AG04450 (cell line): ENCODE measurements around the gene TMEM238L. TPM values are rescaled to one million over a fixed set of nuclear protein-coding genes. Genes with fewer than 3 reads are reported as not detected.

Experiments used
- CTCF ChIA-PET: fragments of 300-600, 350-600 bp; formaldehyde crosslinking; extraction: SDS; loops from one replicate; lab custom pipeline; 2022; ENCODE audit warnings: antibody characterized with exemption, inconsistent platforms; lab: Charles Lee
- POLR2A ChIA-PET: fragments of 350-600 bp; formaldehyde crosslinking; extraction: SDS; loops from one replicate; lab custom pipeline; 2021; ENCODE audit warnings: antibody characterized with exemption, inconsistent platforms; lab: Yijun Ruan, JAX
- DNase-seq: peaks from one replicate; pipeline ENCODE4 v3.0.0-alpha.2; 2011; ENCODE audit warnings: low read depth, low spot score
- H3K27ac ChIP-seq: one replicate; pipeline ENCODE4 v1.5.1; 2012; ENCODE audit warnings: low read depth, low read length, control low read depth
- H3K27me3 ChIP-seq: one replicate; pipeline ENCODE4 v1.6.0; 2012; ENCODE audit warnings: low read length; ENCODE audit not compliant: control insufficient read depth, insufficient read depth
- H3K4me3 ChIP-seq: 2 replicates; pipeline ENCODE4 v1.5.1; 2011; ENCODE audit warnings: mild to moderate bottlenecking, low read depth, low read length, control low read depth
- H3K9me3 ChIP-seq: 2 replicates; pipeline ENCODE4 v1.5.1; 2012; ENCODE audit warnings: low read length; ENCODE audit not compliant: control insufficient read depth, insufficient read depth
- polyA plus RNA-seq: library from polyadenylated mRNA; depleted of rRNA; stranded (reverse); fragments of >200 nt; gene quantifications from 2 replicates; pipeline ENCODE4 v1.2.3, GENCODE V29; 2011
- TF ChIP-seq, protein P1 (sequence below): IDR thresholded peaks from 2 replicates; pipeline ENCODE4 v1.5.1; 2011; ENCODE audit warnings: low read depth, low read length, control low read depth, inconsistent platforms

TMEM238L gene
- polyA plus RNA-seq, 1 experiment = not detected

DNA sequence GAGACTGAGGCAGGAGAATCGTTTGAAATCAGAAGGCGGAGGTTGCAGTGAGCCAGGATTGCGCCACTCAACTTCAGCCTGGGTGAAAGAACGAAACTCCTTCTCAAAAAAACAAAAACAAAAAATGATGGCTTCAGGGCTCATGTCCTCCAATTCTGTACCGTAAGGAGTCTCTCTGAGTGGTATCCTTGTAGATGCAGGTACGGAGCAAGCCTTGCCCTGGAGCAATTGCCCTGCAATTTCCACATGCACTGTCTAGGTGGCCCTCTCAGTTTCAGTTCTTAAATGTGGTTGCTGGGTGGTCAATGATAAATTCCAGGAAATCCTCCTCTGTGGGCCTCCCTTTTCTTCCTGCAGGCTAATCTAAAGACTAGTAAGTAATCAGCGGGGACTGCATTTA lies 10.6 kb downstream of the TMEM238L start:
- H3K27me3 ChIP-seq = no peaks in the 10 kb centered on the region
- H3K27ac ChIP-seq = no peak overlapping the region
- DNase-seq = no peak
- no peak overlapping the region for H3K4me3 ChIP-seq
- no peaks in the 10 kb centered on the region; the same call in 1 of the 2 replicates for H3K9me3 ChIP-seq
- ChIA-PET POLR2A (no interaction called here), CTCF (interaction anchor here (1.3 kb wide), 1 partner anchor 20 kb away, joined by 4 read pairs; no protein-coding TSS in a partner anchor)
- TF ChIP-seq, protein P1, sequence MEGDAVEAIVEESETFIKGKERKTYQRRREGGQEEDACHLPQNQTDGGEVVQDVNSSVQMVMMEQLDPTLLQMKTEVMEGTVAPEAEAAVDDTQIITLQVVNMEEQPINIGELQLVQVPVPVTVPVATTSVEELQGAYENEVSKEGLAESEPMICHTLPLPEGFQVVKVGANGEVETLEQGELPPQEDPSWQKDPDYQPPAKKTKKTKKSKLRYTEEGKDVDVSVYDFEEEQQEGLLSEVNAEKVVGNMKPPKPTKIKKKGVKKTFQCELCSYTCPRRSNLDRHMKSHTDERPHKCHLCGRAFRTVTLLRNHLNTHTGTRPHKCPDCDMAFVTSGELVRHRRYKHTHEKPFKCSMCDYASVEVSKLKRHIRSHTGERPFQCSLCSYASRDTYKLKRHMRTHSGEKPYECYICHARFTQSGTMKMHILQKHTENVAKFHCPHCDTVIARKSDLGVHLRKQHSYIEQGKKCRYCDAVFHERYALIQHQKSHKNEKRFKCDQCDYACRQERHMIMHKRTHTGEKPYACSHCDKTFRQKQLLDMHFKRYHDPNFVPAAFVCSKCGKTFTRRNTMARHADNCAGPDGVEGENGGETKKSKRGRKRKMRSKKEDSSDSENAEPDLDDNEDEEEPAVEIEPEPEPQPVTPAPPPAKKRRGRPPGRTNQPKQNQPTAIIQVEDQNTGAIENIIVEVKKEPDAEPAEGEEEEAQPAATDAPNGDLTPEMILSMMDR = no peak

DNA sequence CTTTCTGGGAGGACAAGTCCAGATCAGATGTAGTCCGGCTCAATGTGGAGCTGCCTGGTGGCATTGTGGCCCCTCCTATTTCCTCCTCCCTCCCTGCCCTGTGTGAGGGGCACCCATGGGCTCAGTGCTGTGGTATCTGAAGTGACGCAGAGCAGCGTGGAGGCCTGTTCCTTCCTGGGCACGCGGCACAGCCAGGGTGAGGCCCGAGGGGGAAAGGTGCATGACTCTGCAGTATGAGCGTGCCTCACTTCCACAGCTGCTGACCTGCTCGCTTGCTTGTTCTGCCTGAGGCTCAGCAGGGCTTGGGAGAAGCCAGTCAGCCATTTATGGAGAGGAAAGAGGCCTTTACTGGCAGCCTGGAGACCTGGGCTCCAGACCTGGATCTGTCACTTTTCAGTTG lies 11.7 kb downstream of the TMEM238L start:
- H3K27ac ChIP-seq = no peak overlapping the region
- no peak for DNase-seq
- ChIA-PET POLR2A (no interaction called here), CTCF (interaction anchor here (1.3 kb wide), 1 partner anchor 19 kb away, joined by 4 read pairs; no protein-coding TSS in a partner anchor)
- H3K4me3 ChIP-seq = no peak overlapping the region
- no peaks in the 10 kb centered on the region for H3K27me3 ChIP-seq
- no peaks in the 10 kb centered on the region; the same call in 1 of the 2 replicates for H3K9me3 ChIP-seq
- TF ChIP-seq, protein P1 = no peak

DNA sequence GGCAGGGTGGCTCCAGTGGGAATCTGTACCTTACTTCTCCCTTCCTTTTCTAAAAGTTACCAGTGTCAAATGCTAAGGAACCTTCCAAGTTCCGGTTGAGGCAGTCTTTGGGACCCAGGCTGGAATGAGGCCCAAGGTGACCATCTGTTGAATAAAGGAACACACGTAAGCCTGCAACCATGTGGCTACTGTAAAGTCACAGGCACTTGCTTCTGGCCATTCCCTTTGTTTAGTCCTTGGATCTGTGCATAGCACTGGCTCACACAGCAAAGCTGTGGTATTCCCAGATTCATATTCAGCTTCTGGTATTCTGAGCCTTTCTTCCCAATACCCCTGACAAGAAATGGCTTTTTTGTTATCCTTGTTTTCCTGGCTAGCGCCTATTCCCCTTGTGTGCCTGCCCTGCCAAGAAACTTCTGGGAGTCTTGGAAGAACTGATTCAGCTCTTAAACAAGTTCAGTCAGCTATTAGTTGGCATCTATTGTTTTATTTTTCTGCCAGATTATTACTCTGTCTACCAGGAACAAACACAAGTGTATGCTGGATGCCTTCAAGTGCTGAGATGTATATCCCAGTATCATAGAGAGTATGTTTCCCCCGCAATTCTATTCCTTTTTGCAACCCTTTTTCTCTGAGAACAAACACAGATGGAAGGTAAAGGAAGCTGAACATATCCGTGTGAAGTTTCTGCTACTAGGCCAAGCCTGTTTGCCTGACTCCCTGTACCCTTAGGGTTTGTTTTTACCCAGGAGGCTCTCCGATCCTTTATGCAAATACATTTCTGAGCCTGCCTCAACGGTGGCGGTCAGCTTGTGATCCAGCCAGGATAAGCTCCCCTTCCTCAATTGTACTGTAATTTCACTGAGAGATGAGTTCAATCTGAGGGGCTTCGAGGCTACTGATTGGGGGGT lies 13.2 kb downstream of the TMEM238L start:
- CTCF ChIA-PET = interaction anchor here (0.5 to 1.2 kb wide), 2 partner anchors 54 to 60 kb away, joined by 4 to 5 read pairs; no protein-coding TSS in a partner anchor

DNA sequence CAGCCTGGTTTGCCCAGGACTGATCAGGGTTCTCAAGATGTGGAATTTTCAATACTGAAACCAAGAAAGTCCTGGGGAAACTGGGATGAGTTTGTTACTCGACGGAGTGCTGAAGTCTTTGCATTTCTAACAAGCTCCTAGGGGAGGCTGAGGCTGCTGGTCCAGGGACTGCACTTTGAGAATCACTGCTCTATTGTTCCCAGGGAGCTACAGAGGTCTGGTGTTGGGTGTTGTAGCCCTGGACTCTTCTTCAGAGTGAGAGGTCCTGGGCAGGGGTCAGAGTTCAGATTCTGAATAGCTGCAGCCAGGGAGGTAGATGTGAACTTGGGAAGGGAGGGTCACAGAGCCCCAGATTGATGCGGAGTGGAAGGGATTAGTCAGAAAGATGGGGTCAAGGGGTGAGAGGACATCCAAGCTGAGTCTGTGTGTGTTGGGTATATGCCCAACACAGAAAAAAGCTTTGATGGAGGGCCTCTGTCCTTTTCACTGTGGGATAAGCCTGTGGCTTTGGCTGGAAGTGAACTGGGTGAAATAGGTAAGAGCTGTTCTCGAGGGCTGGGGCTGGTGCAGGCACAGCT lies 14.1 kb downstream of the TMEM238L start:
- DNase-seq = no peak
- Histone ChIP-seq H3K27me3 (no peaks in the 10 kb centered on the region), H3K4me3 (no peak overlapping the region), H3K27ac (no peak overlapping the region), H3K9me3 (no peaks in the 10 kb centered on the region; the same call in 1 of the 2 replicates)
- POLR2A ChIA-PET = no interaction called here
- TF ChIP-seq, protein P1 = no peak
- CTCF ChIA-PET = interaction anchor here (1.2 kb wide), 1 partner anchor 53 kb away, joined by 5 read pairs; no protein-coding TSS in a partner anchor

More for the DNA sequence above, 13.2 kb downstream of the TMEM238L start:
- Histone ChIP-seq H3K4me3 (no peak overlapping the region), H3K27me3 (no peaks in the 10 kb centered on the region), H3K27ac (no peak overlapping the region), H3K9me3 (no peaks in the 10 kb centered on the region; the same call in 1 of the 2 replicates)
- POLR2A ChIA-PET = no interaction called here
- TF ChIP-seq, protein P1 = no peak
- no peak for DNase-seq
